ENCODE data around the gene ADGRD1. TPM values are rescaled to one million over a fixed set of nuclear protein-coding genes. Genes with fewer than 3 reads are reported as not detected.

ADGRD1 gene
- total RNA-seq, 2 donors from 2014 or later, result 143 to 254 TPM

DNA sequence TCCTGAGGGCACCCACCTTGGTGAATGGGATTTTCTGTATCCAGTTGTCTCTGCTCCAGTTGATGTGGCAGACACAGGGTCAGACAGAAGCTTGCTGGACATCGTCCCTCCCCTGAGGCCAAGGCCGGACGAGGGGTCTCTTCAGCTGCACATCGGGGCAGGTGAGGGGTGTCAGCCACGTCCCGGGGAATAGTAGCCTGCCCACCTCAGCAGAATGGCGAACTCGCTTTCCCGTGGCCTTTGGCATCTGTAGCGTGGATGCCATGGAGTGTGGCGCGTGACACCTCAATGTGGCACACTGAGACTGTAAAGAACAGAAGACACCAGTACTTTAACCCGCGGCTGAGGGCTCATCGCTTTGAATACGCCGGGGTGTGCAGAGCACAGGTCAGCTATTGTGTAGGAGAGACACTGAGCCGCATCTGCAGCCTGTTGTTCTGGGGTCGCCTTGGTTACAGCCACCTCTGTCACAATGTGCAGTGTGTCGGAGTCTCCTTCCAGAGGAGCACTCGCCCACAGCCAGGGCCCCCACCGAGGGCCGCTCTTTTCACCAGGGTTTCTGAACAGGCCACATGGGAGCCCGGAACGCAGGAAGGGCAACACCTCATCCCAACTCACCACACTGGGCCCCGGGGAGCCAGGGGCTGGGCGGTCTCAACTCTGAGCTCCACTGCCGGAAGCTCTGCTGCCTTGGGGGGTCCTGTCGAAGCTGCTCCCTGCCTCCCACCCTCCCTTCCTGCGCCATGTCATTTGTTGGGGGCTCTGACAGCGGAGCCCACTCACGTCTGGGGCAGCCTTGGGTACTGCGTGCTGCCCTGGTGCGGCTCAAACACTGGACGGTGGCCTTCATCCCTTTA lies 77.0 kb downstream of the ADGRD1 start:
- ATAC-seq (no peak), DNase-seq (no peak)
- intact Hi-C loops (cut with DNase I), result no loop called here

DNA sequence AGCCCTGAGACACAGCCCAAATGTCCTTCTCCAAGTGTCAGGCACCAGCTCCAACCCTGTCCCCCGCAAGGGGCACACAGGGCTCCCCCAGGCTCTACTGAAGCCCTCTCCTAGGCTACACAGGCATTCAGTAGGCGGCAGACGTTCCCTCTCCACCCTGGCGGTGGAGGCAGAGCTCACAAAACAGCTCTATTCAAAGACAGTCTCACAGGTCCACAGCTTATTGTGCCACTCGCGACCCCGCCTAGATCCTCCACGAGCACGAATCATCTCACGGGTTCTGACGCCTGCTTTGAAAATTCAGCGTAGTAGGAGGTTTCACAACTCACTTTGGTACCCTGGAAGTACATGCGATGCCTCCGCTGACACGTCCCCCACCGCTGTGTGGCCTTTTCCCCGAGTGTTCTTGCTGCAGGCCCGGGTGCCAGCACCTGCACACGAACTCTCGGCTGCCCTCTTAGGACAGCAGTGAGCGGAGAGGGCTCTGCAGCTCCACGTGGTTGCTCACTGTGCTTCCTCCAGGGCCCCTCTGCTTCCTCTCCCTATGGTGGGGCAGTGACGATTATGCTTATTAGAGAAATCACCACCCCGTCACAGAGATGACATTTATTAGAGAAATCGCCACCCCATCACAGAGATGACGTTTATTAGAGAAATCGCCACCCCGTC lies 78.5 kb downstream of the ADGRD1 start:
- ATAC-seq (no peak), DNase-seq (no peak)
- intact Hi-C loops (cut with DNase I), result no loop called here

DNA sequence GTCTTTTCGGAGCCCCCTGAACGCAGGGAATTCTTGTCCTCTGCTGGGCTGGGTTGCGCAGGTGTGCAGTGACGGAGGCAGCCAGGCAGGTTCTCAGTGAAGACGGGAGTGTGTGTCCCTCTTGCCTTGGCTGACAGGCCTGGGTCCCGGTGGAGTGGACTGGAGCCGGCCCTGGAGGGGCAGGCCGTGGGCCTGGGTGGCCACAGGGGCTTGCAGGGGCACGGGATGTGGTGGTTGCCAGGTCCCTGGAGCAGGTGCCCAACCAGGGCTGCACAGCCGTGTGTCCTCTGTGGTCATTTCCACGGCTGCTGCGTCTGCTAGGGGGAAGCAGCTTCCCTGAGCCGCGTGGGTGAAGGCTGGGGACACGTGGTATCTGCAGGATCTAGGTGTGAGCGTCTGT lies 79.8 kb downstream of the ADGRD1 start:
- ATAC-seq (no peak), DNase-seq (no peak)
- intact Hi-C loops (cut with DNase I), result no loop called here

DNA sequence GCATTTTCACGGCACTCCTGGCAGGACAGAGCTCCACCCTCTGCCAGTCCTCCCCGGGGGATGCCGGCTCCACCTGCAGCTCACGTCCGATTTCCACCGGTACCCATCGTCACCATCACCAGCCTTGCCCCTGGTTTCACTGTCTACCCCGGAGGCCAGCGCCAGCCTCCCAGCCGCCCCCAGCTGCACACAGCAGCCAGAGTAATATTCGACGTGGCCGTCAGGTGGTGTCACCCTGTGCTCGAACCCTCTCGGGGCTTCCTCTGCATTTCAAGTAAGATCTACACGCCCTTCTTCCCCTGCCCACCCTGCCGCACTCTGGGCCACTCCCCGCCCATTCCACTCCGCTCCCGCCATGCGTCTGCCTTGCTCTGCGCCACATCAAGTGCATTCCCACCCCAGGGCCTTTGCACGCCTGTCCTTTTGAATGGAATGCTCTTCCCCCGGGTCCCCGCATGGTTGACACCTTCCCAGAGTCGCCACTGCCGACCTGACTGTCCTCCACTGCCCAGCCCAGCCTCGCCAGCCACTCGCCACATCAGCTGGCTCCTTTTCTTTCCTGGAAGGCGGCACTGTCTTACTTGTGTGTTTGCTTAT lies 80.3 kb downstream of the ADGRD1 start:
- no peak for ATAC-seq
- intact Hi-C loops (cut with DNase I), result no loop called here
- no peak for DNase-seq

DNA sequence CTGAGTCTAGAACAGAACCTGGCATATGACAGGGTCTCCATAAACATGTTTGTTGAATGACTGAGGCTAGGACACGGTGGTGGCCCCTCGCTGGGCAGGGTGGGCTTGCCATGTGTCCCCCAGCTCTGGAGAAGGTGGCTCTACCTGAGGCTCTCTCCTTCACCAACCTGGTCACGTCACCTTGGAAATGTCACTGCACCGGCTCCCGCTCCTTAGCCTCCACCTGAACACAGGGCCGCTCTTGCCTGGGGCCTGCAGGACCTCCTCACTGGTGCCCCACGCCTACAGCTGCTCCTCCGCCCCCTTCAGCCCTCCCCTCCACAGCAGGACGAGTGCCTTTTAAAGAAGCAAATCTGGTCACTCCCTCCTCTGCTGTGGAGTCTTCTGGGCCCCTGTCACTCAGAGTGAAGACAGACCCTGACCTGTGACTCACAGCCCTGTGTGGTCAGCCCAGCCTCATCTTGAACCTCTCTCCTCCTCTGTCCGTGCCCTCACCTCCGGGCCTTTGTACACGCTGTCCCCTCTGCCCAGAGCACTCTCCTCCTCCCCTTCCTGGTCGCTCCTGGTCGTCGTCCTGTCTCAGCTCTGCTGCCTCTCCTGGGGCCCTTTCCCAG lies 81.0 kb downstream of the ADGRD1 start:
- intact Hi-C loops (cut with DNase I), result no loop called here
- ATAC-seq, result peak in 1 of 2 donors; percentile 18
- no peak for DNase-seq

DNA sequence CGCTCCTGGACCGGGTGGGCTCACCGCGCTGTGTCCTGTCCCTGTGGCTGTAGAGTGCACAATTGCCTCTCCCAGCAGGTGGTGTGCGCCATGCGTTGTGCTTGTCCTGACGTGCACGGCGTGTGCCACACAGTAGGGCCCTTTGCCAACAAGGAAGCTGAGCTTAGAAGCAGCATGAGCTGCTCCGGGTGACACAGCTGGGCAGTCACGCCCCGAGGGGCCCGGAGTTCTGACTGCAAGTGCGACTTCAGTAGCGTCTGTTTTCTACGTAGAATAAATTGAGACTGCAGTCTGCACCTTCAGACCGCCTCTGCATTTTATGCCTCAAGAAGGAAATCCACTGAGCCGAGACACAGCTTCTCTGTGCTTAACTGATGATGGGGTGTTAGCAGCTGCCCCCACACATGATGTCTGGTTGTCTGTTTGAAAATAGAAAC lies 81.6 kb downstream of the ADGRD1 start:
- intact Hi-C loops (cut with DNase I), result no loop called here
- ATAC-seq, result peak; percentile 4 to 17
- no peak for DNase-seq

DNA sequence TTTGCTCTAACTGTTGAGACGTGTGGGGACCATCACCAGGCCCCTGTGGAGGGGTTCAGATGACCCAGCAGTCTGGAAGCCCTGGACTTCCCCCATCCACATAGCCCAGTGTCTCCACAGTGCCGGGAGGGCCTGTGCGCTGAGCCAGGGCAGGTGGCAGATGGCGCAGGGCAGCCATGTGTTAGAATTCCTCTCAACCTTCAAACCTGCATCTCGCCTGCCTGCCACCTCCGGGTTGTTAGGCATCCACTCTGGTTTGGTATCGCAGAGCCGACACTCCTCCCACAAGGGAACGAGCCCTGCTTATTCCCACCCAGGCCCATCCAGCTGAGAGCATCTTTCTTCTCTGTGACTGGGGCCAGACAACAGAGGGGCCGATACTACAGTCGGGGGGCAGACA lies 84.5 kb downstream of the ADGRD1 start:
- ATAC-seq (no peak), DNase-seq (no peak)
- intact Hi-C loops (cut with DNase I), result no loop called here

DNA sequence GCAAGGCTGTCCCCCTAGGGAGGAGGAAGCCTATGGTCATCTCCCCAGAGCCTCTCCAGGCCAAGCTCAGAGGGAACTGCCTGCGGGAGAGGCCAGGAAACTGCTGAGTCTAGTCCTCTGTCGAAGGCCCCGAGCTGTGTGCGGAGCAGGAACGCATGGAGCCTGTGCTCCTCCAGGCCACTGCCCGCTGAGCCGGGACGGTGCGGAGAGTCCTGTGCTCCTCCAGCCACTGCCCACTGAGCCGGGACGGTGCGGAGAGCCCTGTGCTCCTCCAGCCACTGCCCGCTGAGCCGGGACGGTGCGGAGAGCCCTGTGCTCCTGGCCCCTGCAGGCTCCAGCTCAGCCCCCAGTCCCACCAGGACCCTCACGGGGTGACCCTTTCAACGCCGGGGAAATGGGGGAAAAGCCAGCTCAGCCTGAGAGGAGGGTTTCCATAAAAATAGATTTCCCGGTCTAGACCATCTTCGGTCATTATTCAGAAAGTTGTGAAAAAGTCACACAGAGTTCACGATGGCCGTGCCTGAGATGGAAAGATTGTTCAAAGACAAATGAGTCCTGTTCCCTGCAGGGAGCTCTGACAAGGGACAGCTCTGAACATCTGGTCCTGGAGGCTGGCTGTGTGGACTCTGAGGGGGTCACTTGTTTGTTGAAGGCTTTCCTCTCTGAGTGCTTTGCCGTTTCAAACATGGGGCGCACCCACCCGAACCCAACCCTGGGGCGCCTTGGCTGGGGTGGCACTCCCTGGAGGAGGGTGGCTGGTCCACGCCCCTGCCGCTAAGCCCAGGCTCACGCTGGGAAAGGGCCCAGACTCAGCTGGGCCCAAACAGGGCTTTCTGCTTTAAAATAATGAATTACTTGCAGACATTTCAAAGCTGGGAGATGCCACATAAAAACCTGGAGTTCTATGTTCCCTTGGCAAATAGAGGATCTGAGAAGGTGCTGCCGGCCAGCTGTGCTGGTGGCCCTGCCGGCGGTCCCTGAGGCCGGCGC lies 85.5 kb downstream of the ADGRD1 start:
- no peak for ATAC-seq
- no peak for DNase-seq
- intact Hi-C loops (cut with DNase I), result no loop called here

DNA sequence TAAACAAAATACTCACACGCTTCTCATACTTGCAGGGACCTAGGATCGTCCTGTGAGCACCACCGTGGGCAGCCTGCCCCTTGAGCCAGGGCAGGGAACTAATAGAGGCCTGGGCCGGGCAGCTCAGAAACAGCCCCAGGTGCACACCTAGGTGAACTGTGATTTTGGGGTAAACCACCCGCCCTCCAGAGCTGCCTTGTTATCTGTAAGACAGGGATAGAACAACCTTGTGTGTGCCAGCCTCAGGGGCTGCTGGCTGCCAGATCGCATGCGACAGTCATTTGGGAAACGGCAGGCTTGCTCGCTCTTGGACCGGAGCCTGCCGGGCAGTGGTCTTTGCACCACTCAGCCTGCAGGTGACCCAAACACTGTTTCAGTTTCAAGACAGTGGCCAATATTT lies 86.8 kb downstream of the ADGRD1 start:
- ATAC-seq, result no peak
- no peak for DNase-seq
- intact Hi-C loops (cut with DNase I), result no loop called here

DNA sequence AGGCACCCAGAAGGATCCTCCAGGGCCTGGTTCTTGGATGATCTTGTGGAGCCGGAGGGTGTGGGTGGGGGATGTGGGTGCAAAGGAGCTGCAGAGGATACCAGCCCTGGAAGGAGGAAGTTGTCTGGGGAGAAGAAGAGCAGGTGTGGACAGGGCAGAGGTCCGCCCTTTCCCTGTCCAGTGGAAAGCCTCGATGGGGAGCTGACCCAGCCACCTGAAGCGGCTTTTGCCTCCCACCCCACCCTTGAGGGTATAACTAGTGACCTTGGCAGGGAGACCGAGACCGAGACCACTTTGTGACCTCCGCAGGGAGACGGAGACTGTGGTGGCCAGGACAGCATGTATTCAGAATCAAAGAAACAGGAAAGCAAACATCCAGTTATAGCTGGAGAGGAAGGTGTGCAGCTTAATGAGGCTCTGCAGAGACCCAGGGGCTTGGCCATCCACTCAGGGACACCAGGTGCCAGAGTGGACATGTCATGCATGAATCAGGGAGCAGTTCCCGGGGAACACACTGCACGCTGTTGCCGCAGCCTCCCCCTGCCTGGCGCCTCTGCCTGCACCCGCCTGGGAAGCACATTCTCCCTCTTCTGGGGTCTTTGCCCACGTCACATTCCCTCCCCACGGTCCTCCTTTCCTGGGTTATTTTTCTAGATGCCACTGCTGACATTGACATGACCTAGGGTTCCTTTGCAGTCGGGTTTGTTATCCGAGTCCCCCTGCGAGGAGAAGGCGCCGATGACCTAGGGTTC lies 87.7 kb downstream of the ADGRD1 start:
- DNase-seq, result no peak
- intact Hi-C loops (cut with DNase I), result no loop called here
- no peak for ATAC-seq

DNA sequence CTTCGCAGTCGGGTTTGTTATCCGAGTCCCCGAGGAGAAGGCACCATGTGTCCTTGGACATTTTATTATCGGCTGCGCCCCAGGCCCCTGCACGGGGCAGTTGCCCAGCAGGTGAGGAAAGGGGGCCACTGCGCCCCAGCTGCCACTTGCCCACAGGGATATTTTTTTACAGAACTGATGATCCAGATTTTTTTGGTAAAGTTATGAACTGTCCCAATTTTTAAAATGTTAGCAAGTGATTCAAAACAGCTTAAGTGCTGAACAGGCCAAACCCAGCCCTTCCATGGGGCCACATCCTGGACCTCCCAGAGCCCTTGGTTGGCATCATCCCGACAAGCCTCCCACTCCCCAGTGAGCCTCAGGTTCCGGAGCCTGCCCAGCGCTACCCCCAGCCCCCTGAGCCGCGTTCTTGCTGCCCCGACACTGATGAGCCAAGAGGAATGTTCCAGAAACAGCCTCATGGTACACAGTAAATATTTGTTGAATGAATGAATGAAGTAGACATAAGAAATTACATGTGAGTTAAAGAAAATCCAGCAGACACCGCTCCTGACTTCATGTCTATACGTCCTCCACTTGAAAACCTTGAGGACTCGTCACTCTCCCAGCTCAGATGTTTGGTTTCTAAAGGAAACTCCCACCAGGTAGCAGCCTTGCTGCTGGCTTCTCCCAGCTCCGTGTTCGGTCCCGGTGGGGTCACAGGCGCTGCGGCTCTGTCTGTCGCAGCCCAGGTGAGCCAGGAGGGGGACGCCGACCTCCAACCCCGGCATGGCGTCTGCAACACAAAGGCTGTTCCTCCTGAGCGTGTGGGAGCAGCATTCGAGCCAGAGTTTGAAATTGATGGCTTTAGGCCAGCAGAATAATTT lies 88.5 kb downstream of the ADGRD1 start:
- no peak for DNase-seq
- intact Hi-C loops (cut with DNase I), result no loop called here
- ATAC-seq, result no peak

DNA sequence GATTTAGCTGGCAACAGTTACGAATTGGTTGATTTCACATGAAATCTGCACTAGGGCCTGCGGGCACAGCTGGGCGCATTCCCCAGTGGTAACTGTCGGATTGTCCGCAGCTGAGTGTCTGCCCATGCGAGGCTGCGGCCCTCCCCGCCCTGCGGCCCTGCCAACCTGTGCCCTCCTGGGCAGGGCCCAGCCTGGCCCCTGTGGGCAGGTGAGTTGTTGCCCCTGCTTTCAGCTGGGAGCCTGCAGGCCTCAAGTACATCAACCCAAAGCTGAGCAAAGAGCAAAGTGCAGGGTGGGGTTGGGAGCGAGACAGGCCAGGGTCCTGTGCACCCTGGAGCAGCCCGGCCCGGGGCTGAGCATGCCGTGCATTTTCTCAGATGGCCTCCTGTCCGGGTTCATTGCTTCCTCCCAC lies 89.1 kb downstream of the ADGRD1 start:
- no peak for ATAC-seq
- no peak for DNase-seq
- intact Hi-C loops (cut with DNase I), result no loop called here

DNA sequence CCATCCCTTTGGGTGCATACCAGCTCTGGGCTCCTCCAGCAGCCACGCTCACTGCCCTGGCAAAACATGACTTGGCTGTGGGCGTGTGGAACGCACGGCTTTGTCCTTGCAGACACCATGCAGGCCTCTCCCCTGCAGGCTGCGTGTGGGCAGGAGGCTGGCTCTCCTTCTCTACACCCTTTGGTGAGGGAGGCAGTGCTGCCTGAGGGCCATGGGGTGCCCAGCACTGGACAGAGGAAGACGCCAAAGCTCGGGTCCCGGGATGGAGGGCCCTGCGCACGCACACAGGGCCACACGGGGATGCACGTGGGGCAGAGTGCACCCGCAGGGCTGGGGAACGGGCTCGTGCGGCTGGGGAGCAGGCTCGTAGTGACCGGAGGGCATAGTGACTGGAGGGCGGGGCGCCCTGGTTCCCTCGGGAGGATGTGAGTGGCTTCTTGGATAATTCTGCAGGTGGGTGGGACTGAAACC lies 89.7 kb downstream of the ADGRD1 start:
- no peak for DNase-seq
- ATAC-seq, result no peak

DNA sequence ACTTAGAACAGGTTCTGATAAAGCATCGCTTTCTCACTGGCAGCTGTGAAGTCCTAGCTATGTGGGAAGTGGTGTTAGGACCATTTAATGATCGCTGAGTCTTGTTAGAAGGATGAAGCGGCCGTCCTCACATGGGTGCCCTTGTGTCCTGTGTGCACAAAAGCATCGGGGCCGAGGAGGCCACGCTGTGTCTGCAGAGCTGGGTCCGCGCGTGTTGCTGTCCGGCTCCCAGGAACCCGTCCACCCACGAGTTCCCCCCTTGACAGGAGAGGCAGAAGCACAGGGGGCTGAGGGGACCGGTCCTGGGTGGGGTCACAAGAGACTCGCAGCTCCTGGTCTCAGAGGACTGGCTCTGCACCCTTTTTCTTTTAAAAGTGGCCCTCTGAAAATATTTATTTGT lies 90.4 kb downstream of the ADGRD1 start:
- no peak for ATAC-seq
- DNase-seq, result no peak
- intact Hi-C loops (cut with DNase I), result no loop called here

More for the DNA sequence above, 89.7 kb downstream of the ADGRD1 start:
- intact Hi-C loops (cut with DNase I), result no loop called here

DNA sequence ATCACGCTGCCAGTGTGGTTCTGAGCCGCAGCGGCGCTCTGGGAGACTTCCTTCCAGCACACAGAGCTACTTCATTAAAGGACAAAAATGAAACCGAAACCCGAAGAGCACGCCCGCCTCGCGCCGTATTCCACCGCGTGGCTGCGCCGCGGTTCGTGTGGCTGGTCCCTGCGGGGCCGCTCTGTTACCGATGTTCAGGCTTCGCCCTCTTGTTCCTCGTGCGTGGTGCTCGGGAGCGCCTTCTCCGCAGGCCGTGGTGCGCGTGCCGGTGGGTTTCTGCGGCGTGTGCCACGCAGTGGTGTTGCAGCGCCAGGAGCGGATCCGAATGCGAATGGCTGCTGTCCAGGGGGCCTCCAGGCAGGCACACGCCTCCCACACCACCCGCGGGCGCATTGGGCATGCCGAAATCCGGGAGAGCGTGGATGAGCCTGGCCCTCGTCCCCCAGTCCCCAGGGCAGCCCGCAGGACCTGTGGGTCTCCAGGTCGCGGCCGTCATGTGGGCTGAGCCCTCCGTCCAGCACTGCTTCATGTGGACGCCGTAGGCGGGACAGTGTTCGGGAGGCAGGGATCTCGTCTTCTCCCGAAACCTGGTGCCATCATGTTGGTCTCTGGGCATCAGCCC lies 91.2 kb downstream of the ADGRD1 start:
- no peak for ATAC-seq
- intact Hi-C loops (cut with DNase I), result no loop called here
- no peak for DNase-seq

DNA sequence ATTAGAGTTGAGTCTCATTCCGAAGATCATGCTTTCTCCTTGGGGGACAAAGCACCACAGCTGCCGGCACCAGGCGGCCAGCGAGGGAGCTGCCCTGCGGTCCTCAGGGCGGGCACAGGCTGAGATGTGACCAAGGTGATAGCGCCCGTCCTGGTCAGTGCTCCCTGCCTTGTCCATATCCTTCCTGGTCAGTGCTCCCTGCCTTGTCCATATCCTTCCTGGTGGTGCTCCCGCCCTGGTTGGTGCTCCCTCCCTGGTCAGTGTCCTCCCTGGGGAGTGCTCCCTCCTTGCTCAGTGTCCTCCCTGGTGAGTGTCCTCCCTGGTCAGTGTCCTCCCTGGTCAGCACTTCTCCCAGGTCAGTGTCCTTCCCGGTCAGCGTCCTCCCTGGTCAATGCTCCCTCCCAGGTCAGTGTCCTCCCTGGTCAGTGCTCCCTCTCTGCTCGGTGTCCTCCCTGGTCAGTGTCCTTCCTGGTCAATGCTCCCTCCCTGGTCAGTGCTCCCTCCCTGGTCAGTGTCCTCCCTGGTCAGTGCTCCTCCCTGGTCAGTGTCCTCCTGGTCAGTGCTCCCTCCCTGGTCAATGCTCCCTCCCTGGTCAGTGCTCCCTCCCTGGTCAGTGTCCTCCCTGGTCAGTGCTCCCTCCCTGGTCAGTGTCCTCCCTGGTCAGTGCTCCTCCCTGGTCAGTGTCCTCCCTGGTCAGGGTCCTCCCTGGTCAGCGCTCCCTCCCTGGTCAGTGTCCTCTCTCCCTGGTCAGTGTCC lies 92.2 kb downstream of the ADGRD1 start:
- intact Hi-C loops (cut with DNase I), result no loop called here
- no peak for DNase-seq
- ATAC-seq, result no peak

All from left cardiac atrium (tissue), 4 donors.